PFSK-1 (cell line): ENCODE results near the gene ZDHHC20.

Experiments
- FOXP2 ChIP-seq: optimal IDR thresholded peaks from 2 replicates; pipeline ENCODE3; 2011; ENCODE audit warnings: borderline replicate concordance, control low read depth, inconsistent platforms; ENCODE audit not compliant: insufficient read depth; ENCODE audit errors: extremely low read length, extremely low read depth
- POLR2AphosphoS5 ChIP-seq: IDR thresholded peaks from 2 replicates; pipeline ENCODE4 v1.6.1; 2012; ENCODE audit warnings: low read depth, mild to moderate bottlenecking, control low read depth, low read length, moderate library complexity
- SIN3A ChIP-seq: IDR thresholded peaks from 2 replicates; pipeline ENCODE4 v1.6.1; 2012; ENCODE audit warnings: mild to moderate bottlenecking, low read length, moderate library complexity, borderline replicate concordance; ENCODE audit not compliant: insufficient read depth
- TAF1 ChIP-seq: IDR thresholded peaks from 2 replicates; pipeline ENCODE4 v1.6.1; 2012; ENCODE audit warnings: low read length, control low read depth, borderline replicate concordance; ENCODE audit not compliant: insufficient read depth
- TF ChIP-seq, protein P1 (sequence below), 2 experiments: IDR thresholded peaks; 2 replicates each; pipeline versions ENCODE4 v1.6.1 to v1.8.0; 2011 to 2012; ENCODE audit warnings: low read depth in 2 of 2, low read length in 2 of 2, control low read depth in 1 of 2, inconsistent platforms in 1 of 2, mild to moderate bottlenecking in 1 of 2, moderate library complexity in 1 of 2; ENCODE audit not compliant: insufficient read depth in 1 of 2

DNA sequence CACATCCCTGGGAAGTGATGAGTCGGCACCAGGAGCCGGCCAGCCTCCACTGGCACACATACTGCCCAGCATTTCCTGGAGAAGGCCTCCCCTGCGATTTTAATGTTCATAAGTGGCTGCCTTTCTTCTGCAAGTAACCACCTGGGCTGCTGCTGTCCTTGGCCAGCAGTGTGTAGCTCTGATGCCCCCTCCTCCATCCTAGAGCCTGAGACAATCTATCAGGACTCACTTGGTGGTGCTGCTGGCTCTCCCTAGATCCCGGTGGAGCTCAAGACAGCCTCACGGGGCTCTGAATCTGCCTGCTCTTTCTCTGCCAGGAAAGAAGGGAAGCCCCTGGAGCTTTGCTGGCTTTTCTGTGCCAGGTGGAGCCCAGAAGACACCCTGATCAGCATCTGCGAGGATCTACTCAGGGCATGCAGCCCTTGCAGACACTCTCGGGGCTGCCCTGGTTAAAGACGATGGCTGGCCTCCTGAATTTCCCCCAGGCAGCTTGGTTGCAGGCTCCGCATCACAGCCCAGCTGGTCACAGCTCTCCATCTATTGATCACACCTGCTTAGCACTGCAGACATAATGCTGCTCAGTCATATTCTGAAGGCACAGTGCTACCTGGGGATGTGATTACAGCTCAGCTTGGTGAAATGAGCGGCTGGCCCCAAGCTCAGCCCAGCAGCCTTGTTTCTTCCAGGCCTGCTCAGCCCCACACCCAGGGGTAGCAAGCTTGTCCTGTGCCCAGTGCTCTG, 122.3 kb downstream of the ZDHHC20 start:
- no peak for TF ChIP-seq POLR2AphosphoS5
- TF ChIP-seq TAF1: no peak
- TF ChIP-seq FOXP2: no peak
- TF ChIP-seq SIN3A: no peak
- TF ChIP-seq, protein P1, sequence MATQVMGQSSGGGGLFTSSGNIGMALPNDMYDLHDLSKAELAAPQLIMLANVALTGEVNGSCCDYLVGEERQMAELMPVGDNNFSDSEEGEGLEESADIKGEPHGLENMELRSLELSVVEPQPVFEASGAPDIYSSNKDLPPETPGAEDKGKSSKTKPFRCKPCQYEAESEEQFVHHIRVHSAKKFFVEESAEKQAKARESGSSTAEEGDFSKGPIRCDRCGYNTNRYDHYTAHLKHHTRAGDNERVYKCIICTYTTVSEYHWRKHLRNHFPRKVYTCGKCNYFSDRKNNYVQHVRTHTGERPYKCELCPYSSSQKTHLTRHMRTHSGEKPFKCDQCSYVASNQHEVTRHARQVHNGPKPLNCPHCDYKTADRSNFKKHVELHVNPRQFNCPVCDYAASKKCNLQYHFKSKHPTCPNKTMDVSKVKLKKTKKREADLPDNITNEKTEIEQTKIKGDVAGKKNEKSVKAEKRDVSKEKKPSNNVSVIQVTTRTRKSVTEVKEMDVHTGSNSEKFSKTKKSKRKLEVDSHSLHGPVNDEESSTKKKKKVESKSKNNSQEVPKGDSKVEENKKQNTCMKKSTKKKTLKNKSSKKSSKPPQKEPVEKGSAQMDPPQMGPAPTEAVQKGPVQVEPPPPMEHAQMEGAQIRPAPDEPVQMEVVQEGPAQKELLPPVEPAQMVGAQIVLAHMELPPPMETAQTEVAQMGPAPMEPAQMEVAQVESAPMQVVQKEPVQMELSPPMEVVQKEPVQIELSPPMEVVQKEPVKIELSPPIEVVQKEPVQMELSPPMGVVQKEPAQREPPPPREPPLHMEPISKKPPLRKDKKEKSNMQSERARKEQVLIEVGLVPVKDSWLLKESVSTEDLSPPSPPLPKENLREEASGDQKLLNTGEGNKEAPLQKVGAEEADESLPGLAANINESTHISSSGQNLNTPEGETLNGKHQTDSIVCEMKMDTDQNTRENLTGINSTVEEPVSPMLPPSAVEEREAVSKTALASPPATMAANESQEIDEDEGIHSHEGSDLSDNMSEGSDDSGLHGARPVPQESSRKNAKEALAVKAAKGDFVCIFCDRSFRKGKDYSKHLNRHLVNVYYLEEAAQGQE (IDR thresholded peaks at IDR 0.05; ENCODE audit: insufficient read depth in 1 of 2, low read depth in 2 of 2, low read length in 2 of 2): no peak
